Osteoblast (primary cell): ENCODE data around the gene MAPKAPK3. TPM values are rescaled to one million over a fixed set of nuclear protein-coding genes. Genes with fewer than 3 reads are reported as not detected.
A peak's percentile ranks its signal among the peaks of the same experiment; 100 is the strongest.

ENCODE experiments used
- DNase-seq: peaks from one replicate; pipeline ENCODE4 v3.0.0; 2011; ENCODE audit warnings: low spot score, mixed read lengths; ENCODE audit not compliant: insufficient read length; ENCODE audit errors: missing footprints
- H2AFZ ChIP-seq: 2 replicates; pipeline ENCODE4 v1.6.0; 2011; ENCODE audit warnings: mild to moderate bottlenecking, low read length
- H3K27ac ChIP-seq: 2 replicates; pipeline ENCODE4 v1.5.1; 2011; ENCODE audit warnings: mild to moderate bottlenecking, low read depth, low read length, moderate library complexity
- H3K27me3 ChIP-seq: 2 replicates; pipeline ENCODE4 v1.6.0; 2012; ENCODE audit warnings: mild to moderate bottlenecking, control low read depth, inconsistent platforms, low read length, moderate library complexity; ENCODE audit not compliant: insufficient read depth
- H3K36me3 ChIP-seq: 2 replicates; pipeline ENCODE4 v1.5.1; 2011; ENCODE audit warnings: mild to moderate bottlenecking, low read length, control low read depth, moderate library complexity; ENCODE audit not compliant: insufficient read depth
- H3K4me1 ChIP-seq: 2 replicates; pipeline ENCODE4 v1.5.1; 2011; ENCODE audit warnings: mild to moderate bottlenecking, low read length, control low read depth, moderate library complexity; ENCODE audit not compliant: insufficient read depth
- H3K4me2 ChIP-seq: 2 replicates; pipeline ENCODE4 v1.6.0; 2011; ENCODE audit warnings: mild to moderate bottlenecking, low read length; ENCODE audit not compliant: insufficient read depth
- H3K4me3 ChIP-seq: fragments of 200-600 bp; sonication (generic); 3 replicates; pipeline ENCODE4 v1.5.1; 2012; ENCODE audit warnings: mild to moderate bottlenecking, low read length, inconsistent platforms; ENCODE audit not compliant: insufficient read depth
- H3K79me2 ChIP-seq: 2 replicates; pipeline ENCODE4 v1.6.0; 2012; ENCODE audit warnings: mild to moderate bottlenecking, low read length, control low read depth, inconsistent platforms; ENCODE audit not compliant: insufficient read depth
- H3K9me3 ChIP-seq: 2 replicates; pipeline ENCODE4 v1.5.1; 2011; ENCODE audit warnings: low read depth, low read length, control low read depth
- H4K20me1 ChIP-seq: 2 replicates; pipeline ENCODE4 v1.6.0; 2012; ENCODE audit warnings: mild to moderate bottlenecking, low read length, control low read depth; ENCODE audit not compliant: insufficient read depth
- total RNA-seq: library from RNA; depleted of rRNA; stranded (reverse); fragments of >200 nt; gene quantifications from 2 replicates; pipeline ENCODE4 v1.2.3, GENCODE V29; 2012
- TF ChIP-seq, protein P1 (sequence below): IDR thresholded peaks from 2 replicates; pipeline ENCODE4 v1.5.1; 2011; ENCODE audit warnings: mild to moderate bottlenecking, low read depth, low read length, moderate library complexity; ENCODE audit errors: extremely low read depth

MAPKAPK3 gene
- total RNA-seq, 1 donor = 56.5 TPM

DNA sequence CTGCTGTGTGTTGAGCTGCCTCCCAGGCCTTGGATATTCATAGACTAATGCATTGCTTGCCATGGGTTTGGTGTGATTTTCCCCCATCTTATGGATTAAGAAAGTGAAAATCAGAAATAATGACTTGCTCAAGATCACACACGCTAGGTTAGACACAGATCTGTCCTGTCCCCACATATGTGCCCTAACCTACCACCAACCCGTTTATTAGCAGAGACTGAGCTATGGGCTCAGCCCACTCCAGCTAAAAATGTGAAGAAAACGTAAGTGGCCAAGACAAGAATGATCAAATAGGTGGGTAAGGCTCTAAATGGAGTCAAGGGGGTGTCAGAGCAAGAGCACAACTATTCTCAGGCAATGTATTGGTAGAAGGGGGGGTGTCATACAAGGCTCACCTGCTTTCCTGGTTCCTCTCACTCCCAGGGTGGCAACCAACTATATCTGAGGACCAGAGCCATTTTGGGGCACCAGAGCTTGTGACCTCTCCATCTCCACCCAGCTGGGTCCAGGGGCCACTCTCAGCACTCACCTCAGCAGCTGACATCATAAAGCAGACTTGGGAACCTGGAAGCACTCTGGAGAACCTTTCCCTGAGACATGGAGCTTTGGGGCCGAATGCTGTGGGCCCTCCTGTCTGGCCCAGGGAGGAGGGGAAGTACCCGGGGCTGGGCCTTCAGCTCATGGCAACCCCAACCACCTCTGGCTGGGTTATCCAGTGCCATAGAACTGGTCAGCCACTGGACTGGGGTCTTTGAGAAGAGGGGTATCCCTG, 46.3 kb upstream of the MAPKAPK3 start:
- Histone ChIP-seq H3K27me3 (no peaks in the 10 kb centered on the region), H3K27ac (peak overlapping the region; percentile 91), H4K20me1 (no peaks in the 10 kb centered on the region), H3K4me2 (peak overlapping the region; percentile 94), H3K4me1 (peaks cover 22% of the 10 kb centered on the region), H2AFZ (no peak overlapping the region), H3K79me2 (peaks cover 23% of the 10 kb centered on the region), H3K4me3 (peak overlapping the region; percentile 91), H3K36me3 (peaks cover 3% of the 10 kb centered on the region), H3K9me3 (no peaks in the 10 kb centered on the region)
- TF ChIP-seq, protein P1, sequence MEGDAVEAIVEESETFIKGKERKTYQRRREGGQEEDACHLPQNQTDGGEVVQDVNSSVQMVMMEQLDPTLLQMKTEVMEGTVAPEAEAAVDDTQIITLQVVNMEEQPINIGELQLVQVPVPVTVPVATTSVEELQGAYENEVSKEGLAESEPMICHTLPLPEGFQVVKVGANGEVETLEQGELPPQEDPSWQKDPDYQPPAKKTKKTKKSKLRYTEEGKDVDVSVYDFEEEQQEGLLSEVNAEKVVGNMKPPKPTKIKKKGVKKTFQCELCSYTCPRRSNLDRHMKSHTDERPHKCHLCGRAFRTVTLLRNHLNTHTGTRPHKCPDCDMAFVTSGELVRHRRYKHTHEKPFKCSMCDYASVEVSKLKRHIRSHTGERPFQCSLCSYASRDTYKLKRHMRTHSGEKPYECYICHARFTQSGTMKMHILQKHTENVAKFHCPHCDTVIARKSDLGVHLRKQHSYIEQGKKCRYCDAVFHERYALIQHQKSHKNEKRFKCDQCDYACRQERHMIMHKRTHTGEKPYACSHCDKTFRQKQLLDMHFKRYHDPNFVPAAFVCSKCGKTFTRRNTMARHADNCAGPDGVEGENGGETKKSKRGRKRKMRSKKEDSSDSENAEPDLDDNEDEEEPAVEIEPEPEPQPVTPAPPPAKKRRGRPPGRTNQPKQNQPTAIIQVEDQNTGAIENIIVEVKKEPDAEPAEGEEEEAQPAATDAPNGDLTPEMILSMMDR = no peak
- DNase-seq = no peak

DNA sequence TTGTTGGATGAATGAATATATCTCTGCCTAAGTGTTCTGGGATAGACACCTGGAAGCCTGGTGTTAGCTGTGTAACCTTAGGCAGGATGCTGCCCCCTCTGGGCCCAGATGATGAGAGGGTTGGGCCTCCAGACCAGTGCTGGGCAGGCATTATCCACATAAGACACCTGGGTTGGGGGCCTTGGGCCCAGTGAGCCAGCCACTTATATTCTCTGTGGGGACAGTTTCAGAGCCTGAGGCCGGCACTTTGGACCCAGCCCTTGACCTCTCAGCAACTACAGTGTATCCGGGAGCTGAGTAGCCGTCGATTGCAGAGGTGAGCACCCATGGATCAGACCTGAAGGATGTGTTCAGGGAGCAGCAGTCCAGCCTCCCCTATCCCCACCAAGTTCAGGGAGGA, 45.5 kb upstream of the MAPKAPK3 start:
- no peak overlapping the region for H3K4me3 ChIP-seq
- DNase-seq = no peak
- no peak overlapping the region for H3K4me2 ChIP-seq
- no peaks in the 10 kb centered on the region for H3K27me3 ChIP-seq
- no peak overlapping the region for H3K27ac ChIP-seq
- H3K79me2 ChIP-seq = peaks cover 23% of the 10 kb centered on the region
- no peak overlapping the region for H2AFZ ChIP-seq
- no peaks in the 10 kb centered on the region for H4K20me1 ChIP-seq
- TF ChIP-seq, protein P1 = no peak
- H3K4me1 ChIP-seq = peaks cover 22% of the 10 kb centered on the region
- peaks cover 3% of the 10 kb centered on the region for H3K36me3 ChIP-seq
- no peaks in the 10 kb centered on the region for H3K9me3 ChIP-seq

DNA sequence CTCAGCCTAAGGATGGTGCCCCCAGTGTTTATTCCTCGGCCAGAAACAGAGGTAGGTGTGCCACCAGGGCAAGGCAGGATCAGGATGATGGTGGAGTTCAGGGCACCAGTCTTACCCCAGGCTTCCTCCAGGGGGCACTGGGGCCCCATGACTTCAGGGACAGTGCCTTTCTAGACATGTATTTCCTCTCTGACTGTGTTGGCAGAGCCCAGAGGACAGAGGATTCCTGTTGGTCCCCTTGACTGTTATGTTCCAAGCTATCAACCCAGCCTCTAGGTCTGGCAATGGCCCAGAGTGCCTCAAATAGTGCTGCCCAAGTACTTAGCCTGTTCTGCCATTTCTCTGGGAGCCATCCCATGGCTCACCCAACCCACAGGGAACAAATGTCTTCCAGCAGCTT, 44.8 kb upstream of the MAPKAPK3 start:
- Histone ChIP-seq H3K27ac (no peak overlapping the region), H2AFZ (no peak overlapping the region), H3K36me3 (peaks cover 9% of the 10 kb centered on the region), H3K9me3 (no peaks in the 10 kb centered on the region), H3K79me2 (peaks cover 17% of the 10 kb centered on the region), H3K4me1 (peaks cover 15% of the 10 kb centered on the region), H3K4me3 (no peak overlapping the region), H3K4me2 (no peak overlapping the region), H3K27me3 (no peaks in the 10 kb centered on the region), H4K20me1 (no peaks in the 10 kb centered on the region)
- TF ChIP-seq, protein P1 = peak; percentile 87
- peak; percentile 95 for DNase-seq

DNA sequence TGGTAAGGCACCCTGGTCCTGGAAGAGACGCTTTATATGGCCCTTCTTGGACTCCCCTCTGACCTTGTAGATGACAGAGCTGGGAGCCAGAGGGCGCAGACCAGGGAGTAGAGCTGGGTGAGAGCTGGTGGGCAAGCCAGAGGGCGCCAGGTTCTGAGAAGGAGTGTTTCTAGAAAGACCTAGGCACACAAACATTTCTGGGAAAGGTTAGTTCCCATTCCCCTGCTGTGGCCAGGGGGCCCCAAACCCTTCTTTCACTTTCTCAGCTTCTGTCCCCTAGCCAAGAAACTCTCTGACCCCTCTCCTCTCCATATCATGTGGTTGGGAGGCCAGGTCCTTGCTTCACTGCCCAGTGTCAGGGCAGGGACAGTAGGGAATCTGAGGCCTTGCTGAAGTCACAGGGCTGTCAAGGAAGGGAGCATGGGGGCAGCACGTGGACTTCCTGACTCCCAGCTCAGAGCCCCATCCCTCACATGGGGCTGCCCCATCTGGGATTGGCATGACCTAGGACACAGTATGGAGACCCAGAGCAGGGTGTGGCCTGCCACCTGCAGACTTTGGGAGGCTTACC, 44.1 kb upstream of the MAPKAPK3 start:
- no peak overlapping the region for H3K4me3 ChIP-seq
- H2AFZ ChIP-seq = no peak overlapping the region
- TF ChIP-seq, protein P1 = no peak
- H3K4me1 ChIP-seq = peaks cover 11% of the 10 kb centered on the region
- H3K79me2 ChIP-seq = peaks cover 16% of the 10 kb centered on the region
- peak; percentile 46 for DNase-seq
- no peak overlapping the region for H3K4me2 ChIP-seq
- no peaks in the 10 kb centered on the region for H3K27me3 ChIP-seq
- H3K27ac ChIP-seq = no peak overlapping the region
- no peaks in the 10 kb centered on the region for H4K20me1 ChIP-seq
- peaks cover 16% of the 10 kb centered on the region for H3K36me3 ChIP-seq
- no peaks in the 10 kb centered on the region for H3K9me3 ChIP-seq
